Stimulated activated CD8-positive, alpha-beta memory T cell treated with anti-CD3 and anti-CD28 coated beads, Interleukin-7, amount 100 ng/mL, for 1 hour (primary cell): ENCODE measurements around the gene MAN1C1.

ENCODE experiments used
- DNase-seq, 2 donors: peaks; one replicate each; pipeline ENCODE4 v3.0.0-alpha.2; 2020; ENCODE audit warnings: low read depth in 2 of 2

MAN1C1 gene

GRCh38 chr1:25739341-25739740 lies 122.8 kb downstream of the MAN1C1 start:
- no peak for DNase-seq

GRCh38 chr1:25740071-25740470 lies 123.5 kb downstream of the MAN1C1 start:
- no peak for DNase-seq

- no peak for DNase-seq
These were observed 125.7 kb downstream of the MAN1C1 start for GRCh38 chr1:25742316-25742715.

GRCh38 chr1:25743164-25744139 lies 126.9 kb downstream of the MAN1C1 start:
- DNase-seq = no peak

- no peak for DNase-seq
These were observed 127.6 kb downstream of the MAN1C1 start for GRCh38 chr1:25744140-25744581.

- DNase-seq = no peak
These were observed 128.2 kb downstream of the MAN1C1 start for GRCh38 chr1:25744636-25745425.

DNA sequence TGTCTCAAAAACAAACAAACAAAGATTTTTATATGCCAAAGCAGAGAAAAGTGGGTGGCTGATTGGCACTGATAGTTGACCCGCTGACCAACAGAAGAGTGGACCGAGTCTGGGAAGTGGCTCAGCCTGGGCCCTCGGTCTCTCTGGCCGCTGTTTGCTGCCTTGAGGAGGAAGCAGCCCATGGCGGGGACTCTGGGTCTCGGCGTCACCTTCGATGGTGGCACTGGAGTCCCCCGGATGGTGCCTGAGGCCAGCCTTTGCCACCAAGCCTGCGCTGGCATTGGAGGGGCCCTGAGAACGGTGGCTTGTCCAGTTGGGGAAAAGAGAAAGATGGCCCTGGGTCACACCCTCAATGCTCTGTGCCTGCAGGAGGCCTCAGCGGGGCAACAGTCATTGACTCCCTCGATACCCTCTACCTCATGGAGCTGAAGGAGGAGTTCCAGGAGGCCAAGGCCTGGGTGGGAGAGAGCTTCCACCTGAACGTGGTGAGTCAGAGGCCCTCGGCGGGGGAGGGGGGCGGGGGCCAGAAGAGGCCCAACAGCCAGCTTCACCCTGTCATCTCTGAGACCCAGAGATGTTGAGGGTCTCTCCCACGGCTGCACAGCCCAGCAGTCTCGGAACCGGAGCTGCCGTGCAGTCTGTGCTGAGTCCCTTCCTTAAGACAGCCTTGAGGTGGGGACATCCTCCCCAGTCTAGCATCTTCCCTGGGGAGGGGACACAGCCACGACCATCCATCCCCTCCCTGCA lies 129.9 kb downstream of the MAN1C1 start:
- DNase-seq = no peak

DNA sequence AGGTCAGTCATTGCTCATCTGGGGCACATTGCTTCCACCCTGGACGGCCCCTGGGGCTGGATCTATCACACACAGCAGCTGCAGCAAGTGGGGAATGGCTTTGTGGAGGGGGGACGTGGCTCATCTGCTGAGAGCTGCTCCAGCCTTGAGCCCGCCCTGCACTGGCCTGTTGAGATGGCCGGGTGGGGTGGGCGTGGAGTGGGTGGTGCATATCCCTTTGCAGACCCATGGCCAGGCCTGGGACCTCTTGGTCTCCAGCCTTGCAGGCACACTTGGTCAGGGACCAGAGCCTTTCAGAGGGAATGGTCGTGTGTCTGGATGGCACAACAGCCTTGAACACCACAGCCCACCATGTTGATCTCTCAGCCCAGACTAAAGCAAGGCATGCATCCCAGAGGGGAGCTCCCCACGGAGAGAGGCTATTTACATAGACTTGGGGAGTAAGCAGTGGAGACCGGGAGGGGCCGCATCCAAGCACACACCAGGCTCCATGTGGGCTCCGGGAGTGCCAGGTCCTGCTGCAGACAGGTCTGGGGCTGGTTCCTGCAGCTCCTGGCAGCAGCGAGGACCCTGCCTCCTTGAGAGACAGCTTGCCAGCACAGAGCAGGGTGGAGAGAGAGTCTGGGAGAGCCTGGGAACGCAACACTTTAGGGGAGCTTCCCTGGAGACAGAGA lies 130.6 kb downstream of the MAN1C1 start:
- DNase-seq = no peak

GRCh38 chr1:25748531-25749205 lies 132.1 kb downstream of the MAN1C1 start:
- no peak for DNase-seq

DNA sequence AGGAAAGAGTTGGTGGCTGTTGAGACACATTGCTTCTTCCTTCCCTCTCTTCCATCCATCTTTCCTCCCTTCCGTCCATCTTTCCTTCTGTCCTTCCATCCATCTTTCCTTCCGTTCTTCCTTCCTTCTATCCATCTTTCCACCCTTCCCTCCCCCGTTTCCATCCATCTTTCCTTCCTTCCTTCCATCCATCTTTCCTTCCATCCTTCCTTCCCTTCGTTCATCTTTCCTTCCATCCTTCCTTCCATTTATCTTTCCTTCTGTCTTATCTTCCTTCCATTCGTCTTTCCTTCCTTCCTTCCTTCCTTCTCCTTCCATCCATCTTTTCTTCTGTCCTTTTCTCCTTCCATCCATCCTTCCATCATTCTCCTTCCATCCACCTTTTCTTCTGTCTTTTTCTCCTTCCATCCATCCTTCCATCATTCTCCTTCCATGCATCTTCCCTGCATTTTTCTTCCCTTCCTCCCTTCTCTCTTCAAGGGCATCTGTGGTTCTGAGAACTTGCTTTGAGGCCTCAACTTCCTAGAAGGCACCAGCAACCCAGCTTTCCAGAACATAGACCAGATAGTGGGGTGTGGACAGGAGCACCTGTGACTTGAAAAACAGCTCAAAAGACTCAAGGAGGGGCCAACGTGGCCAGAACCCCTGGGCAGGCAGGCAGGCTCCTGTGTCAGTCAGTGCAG lies 134.5 kb downstream of the MAN1C1 start:
- DNase-seq = no peak

DNA sequence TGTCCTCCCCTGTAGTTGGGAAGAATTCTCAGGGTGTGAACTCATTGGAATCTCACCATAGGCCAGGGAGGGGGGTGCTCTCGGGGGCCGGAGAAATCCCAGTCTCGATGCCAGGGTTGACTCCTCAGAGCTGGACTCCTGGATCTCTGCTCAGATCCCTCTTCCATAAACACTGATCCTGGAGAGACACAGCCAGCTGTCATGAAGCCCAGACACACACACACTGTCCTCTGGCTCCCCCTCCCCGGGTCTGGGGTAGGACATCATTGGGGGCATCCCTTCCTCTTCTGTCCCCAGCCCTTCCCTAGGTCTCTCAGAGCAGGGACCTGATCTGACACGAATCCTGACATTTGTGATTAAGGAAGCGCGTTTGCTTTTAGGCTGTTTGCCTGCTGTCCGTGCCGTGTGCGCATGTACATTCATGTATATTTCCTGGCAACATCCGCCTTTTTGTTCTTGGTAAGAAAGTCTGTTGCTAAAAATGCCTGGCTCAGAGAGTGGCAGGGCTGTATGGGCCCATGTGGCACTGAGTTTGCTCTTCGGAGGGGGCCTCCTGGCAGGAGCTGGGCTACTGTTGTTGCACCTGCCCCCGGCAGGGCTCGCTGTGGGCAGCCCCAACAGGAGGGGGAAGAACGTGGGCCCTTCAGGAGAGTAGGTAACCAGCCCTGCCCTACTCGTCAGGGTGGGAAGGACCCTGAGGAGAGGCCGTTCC lies 138.0 kb downstream of the MAN1C1 start:
- DNase-seq = no peak

DNA sequence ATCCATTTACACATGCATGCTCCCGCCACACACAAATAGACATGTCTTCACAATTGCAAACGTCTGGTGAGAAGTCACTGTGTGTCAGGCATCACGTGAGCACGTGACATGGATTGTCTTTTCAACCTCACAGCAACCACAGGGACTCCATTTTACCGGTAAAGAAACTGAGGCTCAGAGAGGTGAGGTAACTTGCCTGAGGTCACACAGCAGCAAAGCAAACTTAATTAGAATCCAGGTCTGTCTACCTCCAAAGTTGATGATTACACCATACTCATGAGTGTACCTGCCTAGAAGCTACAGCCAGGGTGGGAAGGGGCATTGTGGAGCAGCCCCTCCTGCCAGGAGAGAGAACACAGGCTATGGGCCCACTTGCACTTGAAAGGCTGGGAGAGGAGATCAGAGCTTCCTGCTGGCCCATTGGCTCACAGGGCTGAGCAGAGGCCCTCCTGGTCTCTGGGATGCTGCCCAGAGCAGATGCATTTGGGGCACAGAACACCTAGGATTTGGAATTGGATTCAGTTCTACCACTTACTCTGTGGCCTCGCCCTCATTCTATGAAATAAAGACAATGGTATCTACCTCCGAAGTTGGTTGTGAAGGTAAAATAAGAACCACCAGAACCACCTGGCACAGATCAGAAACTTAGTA lies 139.0 kb downstream of the MAN1C1 start:
- no peak for DNase-seq

GRCh38 chr1:25756215-25756614 lies 139.6 kb downstream of the MAN1C1 start:
- DNase-seq = no peak

- DNase-seq = no peak
These were observed 140.7 kb downstream of the MAN1C1 start for GRCh38 chr1:25757151-25757845.

DNA sequence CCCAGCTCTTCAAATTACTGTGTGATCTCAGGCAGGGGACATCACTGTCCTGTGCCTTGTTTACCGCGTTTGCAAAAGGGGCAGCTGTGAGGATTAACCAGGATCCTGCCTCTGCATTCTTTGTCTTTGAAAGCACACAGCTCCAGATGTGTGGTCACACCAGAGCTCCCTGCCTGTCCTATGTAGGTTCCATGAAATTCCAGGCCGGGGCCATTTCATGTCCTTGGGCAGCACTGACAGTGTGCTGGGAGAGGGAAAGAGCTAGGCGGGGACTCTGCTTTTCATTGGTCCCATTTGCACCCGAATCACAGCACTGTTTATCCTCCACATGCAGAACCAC lies 141.2 kb downstream of the MAN1C1 start:
- no peak for DNase-seq

GRCh38 chr1:25758466-25759070 lies 142.0 kb downstream of the MAN1C1 start:
- no peak for DNase-seq

- DNase-seq = no peak
These were observed 143.6 kb downstream of the MAN1C1 start for GRCh38 chr1:25760122-25760719.

DNA sequence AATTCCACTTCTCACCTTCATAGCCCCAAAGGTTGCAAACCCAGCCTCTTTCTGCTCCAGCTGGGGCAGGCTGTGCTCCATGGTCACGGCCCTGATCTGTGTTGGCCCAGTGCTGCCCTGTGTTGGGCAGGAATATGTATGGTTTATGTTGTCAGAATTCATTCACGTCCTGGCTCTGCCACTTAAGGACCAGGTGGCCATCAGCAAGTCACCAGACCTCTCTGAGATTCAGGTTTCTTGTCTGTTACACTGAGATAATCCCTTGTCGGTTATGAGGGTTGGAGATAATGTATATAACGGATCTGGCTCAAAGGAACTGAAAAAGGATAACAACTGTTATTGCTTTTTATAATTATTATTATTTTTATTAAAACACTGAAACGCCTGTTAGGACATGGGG lies 144.3 kb downstream of the MAN1C1 start:
- DNase-seq = no peak
